Epidermal melanocyte (primary cell): ENCODE results near the gene PCDHGB2.
"Not testable (repeated sequence)": the region's sequence is repeated elsewhere in the genome, so short reads cannot be mapped to it uniquely, and the experiment has no call there.

Source experiments
- DNase-seq: peaks from one replicate; pipeline ENCODE4 v3.0.0; 2011; ENCODE audit warnings: low spot score; ENCODE audit not compliant: insufficient read length

The PCDHGB2 gene

DNA sequence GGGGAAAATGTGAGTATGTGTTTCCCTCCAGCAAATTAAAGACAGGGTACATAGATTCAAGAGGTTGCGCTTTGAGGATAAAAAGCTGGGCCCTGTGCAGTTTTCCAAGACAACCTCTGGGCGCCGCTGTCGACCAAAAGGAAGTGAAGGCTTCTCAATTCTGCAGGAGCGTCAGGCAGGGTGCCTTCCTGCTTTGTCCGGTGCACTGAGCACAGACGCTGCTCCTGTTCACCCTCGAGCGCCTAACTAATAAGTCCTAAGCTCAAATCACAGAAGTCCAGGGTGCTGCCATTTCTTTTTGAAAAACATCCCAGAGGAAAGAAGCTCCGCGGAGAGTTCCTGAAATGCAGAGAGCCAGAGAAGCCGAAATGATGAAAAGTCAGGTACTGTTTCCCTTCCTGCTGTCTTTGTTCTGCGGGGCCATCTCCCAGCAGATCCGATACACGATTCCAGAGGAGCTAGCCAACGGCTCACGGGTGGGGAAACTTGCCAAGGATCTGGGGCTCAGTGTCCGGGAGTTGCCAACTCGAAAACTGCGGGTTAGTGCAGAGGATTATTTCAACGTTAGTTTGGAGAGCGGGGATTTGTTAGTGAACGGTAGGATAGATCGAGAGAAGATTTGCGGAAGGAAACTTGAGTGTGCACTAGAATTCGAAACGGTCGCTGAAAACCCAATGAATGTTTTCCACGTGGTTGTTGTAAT is 9.7 kb upstream of the PCDHGB2 start, which contains the start of gene PCDHGB1:
PCDHGB1 (plus strand) TSS at position 183 of the 703 bp plus-strand sequence; CDS start at position 345, 162 bp downstream.
- DNase-seq: no peak

DNA sequence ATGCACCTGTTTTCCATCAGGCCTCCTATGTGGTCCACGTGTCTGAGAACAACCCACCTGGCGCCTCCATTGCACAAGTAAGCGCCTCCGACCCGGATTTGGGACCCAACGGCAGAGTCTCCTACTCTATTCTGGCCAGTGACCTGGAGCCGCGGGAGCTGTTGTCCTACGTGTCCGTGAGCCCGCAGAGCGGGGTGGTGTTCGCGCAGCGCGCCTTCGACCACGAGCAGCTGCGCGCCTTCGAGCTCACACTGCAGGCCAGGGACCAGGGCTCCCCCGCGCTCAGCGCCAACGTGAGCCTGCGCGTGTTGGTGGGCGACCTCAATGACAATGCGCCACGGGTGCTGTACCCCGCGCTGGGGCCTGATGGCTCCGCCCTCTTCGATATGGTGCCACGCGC is 8.2 kb upstream of the PCDHGB2 start:
- no peak for DNase-seq

DNA sequence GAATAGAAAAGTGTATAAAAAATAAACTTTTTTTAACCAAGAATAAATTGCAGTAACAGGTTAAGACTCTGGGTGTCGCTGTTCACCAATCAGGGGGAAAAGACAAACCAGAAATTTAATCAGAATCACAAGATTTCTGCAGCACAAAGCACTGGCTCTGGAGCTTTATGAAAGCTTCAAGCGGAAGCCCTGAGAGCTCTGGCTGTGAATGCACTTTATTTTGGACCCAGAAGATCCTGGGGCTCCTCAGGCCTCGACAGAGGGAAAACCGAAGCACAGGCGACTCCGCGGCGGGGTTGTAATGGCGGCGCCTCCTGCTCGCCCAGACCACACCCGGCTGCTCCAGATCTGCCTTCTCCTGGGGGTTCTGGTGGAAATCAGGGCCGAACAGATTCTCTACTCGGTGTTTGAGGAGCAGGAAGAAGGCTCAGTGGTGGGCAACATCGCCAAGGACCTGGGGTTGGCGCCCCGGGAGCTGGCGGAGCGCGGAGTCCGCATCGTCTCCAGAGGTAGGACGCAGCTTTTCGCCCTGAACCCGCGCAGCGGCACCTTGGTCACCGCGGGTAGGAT is 4.8 kb upstream of the PCDHGB2 start, which contains the start of gene PCDHGA4:
PCDHGA4 (plus strand) TSS at position 122 of the 570 bp plus-strand sequence; CDS start at position 209, 87 bp downstream.
- no peak for DNase-seq

DNA sequence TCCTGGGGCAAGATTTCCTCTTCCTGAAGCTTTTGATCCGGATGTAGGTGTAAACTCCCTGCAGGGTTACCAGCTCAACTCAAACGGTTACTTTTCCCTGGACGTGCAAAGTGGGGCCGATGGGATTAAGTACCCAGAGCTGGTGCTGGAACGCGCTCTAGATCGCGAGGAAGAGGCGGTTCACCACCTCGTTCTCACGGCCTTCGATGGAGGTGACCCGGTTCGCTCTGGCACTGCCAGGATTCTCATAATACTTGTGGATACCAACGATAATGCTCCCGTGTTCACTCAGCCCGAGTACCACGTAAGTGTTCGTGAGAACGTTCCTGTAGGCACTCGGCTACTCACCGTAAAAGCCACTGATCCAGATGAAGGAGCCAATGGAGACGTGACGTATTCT is 4.2 kb upstream of the PCDHGB2 start:
- DNase-seq: no peak

DNA sequence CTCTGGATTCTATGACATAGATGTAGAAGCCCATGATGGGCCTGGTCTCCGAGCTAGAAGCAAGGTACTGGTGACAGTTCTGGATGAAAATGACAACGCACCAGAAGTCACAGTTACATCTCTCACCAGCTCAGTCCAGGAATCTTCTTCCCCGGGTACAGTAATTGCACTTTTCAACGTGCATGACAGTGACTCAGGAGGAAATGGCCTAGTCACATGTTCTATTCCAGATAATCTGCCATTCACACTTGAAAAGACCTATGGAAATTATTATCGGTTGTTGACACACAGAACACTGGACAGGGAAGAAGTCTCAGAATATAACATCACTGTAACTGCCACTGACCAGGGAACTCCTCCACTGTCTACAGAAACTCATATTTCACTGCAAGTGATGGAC is 3.7 kb upstream of the PCDHGB2 start:
- DNase-seq: no peak

DNA sequence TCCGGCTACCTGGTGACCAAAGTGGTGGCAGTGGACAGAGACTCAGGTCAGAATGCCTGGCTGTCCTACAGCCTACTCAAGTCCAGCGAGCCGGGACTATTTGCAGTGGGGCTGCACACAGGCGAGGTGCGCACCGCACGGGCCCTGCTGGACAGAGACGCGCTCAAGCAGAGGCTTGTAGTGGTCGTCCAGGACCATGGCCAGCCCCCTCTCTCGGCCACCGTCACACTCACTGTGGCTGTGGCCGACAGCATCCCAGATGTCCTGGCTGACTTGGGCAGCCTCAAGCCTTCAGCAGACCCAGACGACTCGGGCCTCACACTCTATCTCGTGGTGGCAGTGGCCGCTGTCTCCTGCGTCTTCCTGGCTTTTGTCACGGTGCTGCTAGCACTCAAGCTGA is 2.8 kb upstream of the PCDHGB2 start:
- DNase-seq: no peak

DNA sequence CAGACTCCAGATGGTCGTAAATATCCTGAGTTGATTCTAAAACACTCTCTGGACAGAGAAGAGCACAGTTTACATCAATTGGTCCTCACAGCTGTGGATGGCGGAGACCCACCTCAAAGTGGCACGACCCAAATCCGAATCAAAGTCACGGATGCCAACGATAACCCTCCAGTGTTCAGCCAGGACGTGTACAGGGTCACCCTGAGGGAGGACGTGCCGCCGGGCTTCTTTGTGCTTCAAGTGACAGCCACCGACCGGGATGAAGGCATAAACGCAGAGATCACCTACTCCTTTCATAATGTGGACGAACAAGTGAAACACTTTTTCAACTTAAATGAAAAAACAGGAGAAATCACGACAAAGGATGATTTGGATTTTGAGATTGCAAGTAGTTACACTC is 891 bp downstream of the PCDHGB2 start:
- no peak for DNase-seq

DNA sequence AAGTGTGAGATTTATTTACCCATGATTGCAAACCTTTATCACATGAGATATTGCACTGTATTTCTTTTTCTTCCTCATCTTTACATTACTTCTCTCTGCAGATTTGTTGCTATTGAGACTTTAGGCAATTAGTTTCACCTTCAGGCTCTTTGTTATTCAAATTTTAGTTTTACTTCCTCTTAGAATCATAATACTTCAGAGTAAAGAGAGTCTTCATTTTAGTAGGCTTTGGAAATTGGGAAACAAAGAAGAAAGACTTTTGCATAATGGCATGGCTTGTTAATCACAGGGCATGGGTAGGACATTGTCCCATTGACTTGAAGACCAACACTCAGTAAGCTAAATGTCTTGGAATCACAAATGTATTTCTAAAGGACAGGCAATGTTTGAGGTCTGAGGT is 2.9 kb downstream of the PCDHGB2 start:
- DNase-seq: no peak

DNA sequence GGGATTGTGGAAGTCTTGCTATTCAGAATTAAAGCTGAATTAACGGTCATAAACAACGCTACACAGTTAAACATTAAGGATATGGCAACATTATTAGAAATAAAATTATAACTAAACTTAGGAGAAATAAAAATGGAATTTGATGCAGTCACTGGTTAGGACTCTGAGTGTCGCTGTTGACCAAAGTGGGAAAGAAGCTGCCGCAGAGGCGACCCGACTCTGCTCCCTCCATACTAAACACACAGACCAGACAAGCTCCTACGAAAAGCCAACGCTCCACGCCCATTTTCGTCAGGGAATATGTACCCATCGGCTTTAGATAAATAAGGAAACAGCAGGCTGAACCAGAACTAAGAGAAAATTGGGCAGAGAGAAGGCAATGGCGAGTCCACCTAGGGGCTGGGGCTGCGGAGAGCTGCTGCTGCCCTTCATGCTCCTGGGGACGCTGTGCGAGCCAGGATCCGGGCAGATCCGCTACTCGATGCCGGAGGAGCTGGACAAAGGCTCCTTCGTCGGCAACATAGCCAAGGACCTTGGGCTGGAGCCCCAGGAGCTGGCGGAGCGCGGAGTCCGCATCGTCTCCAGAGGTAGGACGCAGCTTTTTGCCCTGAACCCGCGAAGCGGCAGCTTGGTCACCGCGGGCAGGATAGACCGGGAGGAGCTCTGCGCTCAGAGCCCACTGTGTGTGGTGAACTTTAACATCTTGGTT is 4.3 kb downstream of the PCDHGB2 start, which contains the start of gene PCDHGA5:
PCDHGA5 (plus strand) TSS at position 211 of the 709 bp plus-strand sequence; CDS start at position 380, 169 bp downstream.
- no peak for DNase-seq

DNA sequence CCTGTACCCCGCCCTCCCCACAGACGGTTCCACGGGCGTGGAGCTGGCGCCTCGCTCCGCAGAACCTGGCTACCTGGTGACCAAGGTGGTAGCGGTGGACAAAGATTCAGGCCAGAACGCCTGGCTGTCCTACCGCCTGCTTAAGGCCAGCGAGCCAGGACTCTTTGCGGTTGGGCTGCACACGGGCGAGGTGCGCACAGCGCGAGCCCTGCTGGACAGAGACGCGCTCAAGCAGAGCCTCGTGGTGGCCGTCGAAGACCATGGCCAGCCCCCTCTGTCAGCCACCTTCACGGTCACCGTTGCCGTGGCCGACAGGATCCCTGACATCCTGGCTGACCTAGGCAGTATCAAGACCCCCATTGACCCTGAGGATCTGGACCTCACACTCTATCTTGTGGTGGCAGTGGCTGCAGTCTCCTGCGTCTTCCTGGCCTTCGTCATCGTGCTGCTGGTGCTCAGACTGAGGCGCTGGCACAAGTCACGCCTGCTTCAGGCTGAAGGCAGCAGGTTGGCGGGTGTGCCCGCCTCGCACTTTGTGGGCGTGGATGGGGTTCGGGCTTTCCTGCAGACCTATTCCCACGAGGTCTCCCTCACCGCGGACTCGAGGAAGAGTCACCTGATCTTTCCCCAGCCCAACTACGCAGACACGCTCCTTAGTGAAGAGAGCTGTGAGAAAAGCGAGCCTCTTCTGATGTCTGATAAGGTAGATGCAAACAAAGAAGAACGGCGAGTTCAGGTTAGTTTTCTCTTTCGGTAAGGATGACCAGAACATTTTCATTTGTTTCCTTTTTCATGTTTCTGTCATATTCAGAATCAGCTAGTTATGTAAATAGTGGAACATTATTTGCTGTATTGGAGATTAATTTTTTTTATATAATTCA is 6.5 kb downstream of the PCDHGB2 start:
- no peak for DNase-seq

DNA sequence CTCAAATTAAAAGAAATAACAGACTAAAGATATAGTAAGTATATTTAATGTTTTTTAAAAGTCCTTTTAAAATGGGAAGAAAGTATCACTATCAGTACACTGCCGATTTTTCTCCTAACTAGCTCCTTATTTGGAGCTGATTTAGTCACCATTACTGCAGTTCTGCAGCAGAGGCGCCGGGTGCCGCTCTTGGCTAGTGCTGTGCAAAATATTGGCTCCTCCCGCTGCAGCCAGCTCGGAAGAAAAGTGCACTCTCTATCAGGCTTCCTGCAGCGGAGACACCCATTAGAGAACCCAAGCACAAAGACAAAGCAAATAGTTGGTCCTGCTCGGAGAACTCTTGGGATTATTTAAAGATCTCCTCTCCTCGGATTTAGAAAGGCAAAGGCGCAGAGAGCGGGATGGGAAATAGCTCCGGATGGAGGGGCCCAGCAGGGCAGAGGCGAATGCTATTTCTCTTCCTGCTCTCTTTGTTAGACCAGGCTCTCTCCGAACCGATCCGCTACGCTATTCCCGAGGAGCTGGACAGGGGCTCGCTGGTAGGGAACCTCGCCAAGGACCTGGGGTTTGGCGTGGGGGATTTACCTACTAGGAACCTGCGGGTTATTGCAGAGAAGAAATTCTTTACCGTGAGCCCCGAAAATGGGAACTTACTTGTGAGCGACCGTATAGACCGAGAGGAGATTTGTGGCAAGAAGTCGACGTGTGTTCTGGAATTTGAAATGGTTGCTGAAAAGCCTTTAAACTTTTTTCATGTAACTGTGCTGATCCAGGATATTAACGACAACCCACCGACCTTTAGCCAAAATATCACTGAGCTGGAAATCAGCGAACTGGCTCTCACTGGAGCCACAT is 10.4 kb downstream of the PCDHGB2 start, which contains the start of gene PCDHGB3:
PCDHGB3 (plus strand) TSS at position 249 of the 855 bp plus-strand sequence; CDS start at position 402, 153 bp downstream.
- DNase-seq: no peak

DNA sequence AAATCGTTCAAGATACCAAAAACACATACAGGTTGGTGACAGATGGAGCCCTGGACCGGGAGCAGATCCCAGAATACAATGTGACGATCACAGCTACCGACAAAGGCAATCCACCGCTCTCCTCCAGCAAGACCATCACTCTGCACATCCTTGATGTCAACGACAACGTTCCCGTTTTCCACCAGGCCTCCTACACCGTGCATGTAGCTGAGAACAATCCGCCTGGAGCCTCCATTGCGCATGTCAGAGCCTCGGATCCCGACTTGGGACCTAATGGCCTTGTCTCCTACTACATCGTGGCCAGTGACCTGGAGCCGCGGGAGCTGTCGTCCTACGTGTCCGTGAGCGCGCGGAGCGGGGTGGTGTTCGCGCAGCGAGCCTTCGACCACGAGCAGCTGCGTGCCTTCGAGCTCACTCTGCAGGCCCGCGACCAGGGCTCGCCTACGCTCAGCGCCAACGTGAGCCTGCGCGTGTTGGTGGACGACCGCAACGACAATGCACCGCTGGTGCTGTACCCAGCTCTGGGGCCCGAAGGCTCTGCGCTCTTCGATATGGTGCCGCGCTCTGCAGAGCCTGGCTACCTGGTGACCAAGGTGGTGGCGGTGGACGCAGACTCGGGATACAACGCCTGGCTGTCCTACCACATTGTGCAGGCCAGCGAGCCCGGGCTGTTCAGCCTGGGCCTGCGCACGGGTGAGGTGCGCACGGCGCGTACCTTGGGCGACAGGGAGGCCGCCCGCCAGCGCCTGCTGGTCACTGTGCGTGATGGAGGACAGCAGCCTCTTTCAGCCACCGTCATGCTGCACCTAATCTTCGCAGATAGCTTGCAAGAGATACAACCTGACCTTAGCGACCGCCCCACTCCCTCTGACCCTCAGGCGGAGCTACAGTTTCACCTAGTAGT is 12.0 kb downstream of the PCDHGB2 start:
- DNase-seq: no peak

DNA sequence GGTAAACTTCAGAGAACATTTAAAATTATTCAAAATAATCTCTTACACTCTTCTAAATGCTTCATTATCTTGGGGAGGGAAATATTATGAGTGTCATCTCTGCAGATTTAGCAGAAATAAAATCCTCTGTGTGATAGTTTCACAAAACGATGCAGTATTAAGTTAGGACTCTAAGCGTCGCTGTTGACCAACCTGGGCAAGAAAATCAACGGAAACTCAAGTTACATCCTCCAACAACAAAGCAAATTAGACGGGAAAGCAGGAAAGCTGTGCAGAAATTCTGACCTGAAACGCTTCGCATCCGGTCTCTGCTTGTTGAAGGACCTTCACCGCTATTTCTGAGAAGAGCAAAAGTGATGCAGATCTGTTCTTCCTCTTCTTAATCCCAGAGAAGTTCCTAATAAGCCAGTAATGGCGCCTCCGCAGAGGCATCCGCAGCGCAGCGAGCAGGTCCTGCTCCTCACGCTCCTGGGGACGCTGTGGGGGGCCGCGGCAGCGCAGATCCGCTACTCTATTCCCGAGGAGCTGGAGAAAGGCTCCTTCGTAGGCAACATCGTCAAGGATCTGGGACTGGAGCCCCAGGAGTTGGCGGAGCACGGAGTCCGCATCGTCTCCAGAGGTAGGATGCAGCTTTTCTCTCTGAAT is 14.0 kb downstream of the PCDHGB2 start, which contains the start of gene PCDHGA6:
PCDHGA6 (plus strand) TSS at position 219 of the 645 bp plus-strand sequence; CDS start at position 412, 193 bp downstream.
- DNase-seq: no peak

DNA sequence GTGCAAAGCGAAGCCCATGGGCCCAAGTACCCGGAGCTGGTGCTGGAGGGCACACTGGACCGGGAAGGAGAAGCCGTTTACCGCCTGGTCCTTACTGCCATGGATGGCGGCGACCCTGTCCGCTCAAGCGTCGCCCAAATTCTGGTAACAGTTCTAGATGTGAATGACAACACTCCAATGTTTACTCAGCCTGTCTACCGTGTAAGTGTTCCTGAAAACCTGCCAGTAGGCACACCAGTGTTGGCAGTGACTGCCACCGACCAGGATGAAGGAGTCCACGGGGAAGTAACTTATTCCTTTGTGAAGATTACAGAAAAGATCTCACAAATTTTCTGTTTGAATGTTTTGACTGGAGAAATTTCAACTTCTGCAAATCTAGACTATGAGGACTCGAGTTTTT is 14.8 kb downstream of the PCDHGB2 start:
- DNase-seq: no peak

DNA sequence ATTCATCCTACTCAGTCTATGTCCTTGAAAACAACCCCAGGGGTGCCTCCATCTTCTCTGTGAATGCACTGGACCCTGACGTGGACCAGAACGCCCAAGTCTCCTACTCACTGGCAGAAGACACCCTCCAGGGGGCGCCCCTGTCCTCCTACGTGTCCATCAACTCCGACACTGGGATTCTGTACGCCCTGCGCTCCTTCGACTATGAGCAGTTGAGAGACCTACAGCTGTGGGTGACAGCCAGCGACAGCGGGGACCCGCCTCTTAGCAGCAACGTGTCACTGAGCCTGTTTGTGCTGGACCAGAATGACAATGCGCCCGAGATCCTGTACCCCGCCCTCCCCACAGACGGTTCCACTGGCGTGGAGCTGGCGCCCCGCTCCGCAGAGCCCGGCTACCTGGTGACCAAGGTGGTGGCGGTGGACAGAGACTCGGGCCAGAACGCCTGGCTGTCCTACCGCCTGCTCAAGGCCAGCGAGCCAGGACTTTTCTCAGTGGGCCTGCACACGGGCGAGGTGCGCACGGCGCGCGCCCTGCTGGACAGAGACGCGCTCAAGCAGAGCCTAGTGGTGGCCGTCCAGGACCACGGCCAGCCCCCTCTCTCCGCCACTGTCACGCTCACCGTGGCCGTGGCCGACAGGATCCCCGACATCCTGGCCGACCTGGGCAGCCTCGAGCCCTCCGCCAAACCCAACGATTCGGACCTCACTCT is 15.8 kb downstream of the PCDHGB2 start:
- DNase-seq: not testable (repeated sequence)

DNA sequence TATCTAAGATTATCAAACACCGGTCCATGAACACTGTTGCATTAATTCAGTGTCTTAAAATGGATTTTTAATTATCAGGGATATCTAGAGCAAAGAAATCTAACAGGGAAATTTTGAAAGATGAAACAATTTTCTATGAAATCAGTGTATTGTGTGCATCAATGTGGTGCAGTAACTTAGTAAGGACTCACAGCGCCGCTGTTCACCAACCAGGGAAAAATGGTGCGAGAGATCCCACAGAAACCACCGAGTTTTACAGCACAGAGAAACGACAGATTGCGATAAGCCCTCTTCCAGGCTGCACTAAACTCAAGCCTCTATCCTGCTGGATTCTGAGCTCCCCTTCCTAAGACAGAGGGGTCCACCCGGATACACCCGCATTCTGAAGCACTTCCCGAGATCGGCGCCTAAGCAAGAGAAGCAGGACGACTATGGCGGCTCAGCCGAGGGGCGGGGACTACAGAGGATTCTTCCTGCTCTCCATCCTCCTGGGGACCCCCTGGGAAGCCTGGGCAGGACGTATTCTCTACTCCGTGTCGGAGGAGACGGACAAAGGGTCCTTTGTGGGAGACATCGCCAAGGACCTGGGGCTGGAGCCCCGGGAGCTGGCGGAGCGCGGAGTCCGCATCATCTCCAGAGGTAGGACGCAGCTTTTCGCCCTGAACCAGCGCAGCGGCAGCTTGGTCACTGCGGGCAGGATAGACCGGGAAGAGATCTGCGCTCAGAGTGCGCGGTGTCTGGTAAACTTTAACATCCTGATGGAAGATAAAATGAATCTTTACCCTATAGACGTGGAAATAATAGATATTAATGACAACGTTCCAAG is 22.9 kb downstream of the PCDHGB2 start, which contains the start of gene PCDHGA7:
PCDHGA7 (plus strand) TSS at position 274 of the 826 bp plus-strand sequence; CDS start at position 432, 158 bp downstream.
- DNase-seq: no peak

DNA sequence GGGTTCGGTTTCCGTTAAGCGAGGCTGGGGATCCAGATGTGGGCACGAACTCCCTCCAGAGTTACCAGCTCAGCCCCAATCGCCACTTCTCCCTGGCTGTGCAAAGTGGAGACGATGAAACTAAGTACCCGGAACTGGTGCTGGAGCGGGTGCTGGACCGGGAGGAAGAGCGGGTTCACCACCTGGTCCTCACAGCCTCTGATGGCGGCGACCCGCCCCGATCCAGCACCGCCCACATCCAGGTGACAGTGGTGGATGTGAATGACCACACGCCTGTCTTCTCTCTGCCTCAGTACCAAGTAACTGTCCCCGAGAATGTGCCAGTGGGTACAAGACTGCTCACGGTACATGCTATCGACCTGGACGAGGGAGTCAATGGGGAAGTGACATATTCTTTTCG is 23.6 kb downstream of the PCDHGB2 start:
- DNase-seq: no peak
